HepG2 (cell line): ENCODE results near the gene RGS14. TPM values are rescaled to one million over a fixed set of nuclear protein-coding genes. Genes with fewer than 3 reads are reported as not detected.

Experiments used
- ATAC-seq: fragments of 200-7000 bp; cut with Tn5 transposase; 3 replicates; pipeline ENCODE4 v1.9.1; 2020; ENCODE audit warnings: mild to moderate bottlenecking, moderate library complexity
- BruUV-seq: library from RNA; stranded (reverse); fragments of 400-500 nt; replicated peaks from 2 replicates; lab custom pipeline; 2021; lab: Mats Ljungman, UMichigan
- CTCF ChIA-PET: fragments of 300-600 bp; formaldehyde crosslinking; extraction: SDS; loops from one replicate; lab custom pipeline; 2021; ENCODE audit warnings: low total read pairs, inconsistent platforms, low intra/inter-chr PET ratio; lab: Yijun Ruan, JAX
- POLR2A ChIA-PET: fragments of 350-600 bp; sonication (Branson Sonifier 250); formaldehyde crosslinking; loops from one replicate; lab custom pipeline; 2020; ENCODE audit warnings: antibody characterized with exemption, inconsistent platforms; lab: Yijun Ruan, JAX
- DNase-seq: peaks from one replicate; pipeline ENCODE4 v3.0.0-alpha.2; 2015; ENCODE audit warnings: low spot score
- FAIRE-seq: peaks from 3 replicates; lab custom pipeline; 2011; peaks lifted over from hg19 to GRCh38; lab: Jason Lieb, UNC
- H2AFZ ChIP-seq: one replicate; pipeline ENCODE4 v1.6.1; 2011; ENCODE audit warnings: low read length, inconsistent platforms
- H3K27ac ChIP-seq: fragments of 300-600 bp; 3 replicates; pipeline ENCODE4 v1.8.0; 2011; ENCODE audit warnings: mixed run types, mild to moderate bottlenecking, mixed read lengths, low read length, inconsistent platforms; ENCODE audit not compliant: insufficient read depth; ENCODE audit errors: extremely low read length
- H3K27me3 ChIP-seq, 2 experiments: fragments of 200-600 bp in 1 of 2; 2 replicates in 1 of 2; 3 replicates in 1 of 2; pipeline versions ENCODE4 v1.6.0 to v1.8.0; 2011; ENCODE audit warnings: low read length in 2 of 2, mild to moderate bottlenecking in 2 of 2, moderate library complexity in 2 of 2, inconsistent platforms in 1 of 2; ENCODE audit not compliant: insufficient read depth in 2 of 2, control insufficient read depth in 1 of 2
- H3K36me3 ChIP-seq, 2 experiments: fragments of 200-600 bp in 1 of 2; replicated peaks in 1 of 2; 2 replicates in 1 of 2; 3 replicates in 1 of 2; pipeline versions ENCODE4 v1.5.1 to v1.8.0; 2011; ENCODE audit warnings: low read length in 2 of 2, inconsistent platforms in 1 of 2; ENCODE audit not compliant: insufficient read depth in 2 of 2, control insufficient read depth in 1 of 2
- H3K4me1 ChIP-seq: 2 replicates; pipeline ENCODE4 v1.5.1; 2012; ENCODE audit warnings: low read length, inconsistent platforms; ENCODE audit not compliant: insufficient read depth
- H3K4me2 ChIP-seq: 2 replicates; pipeline ENCODE4 v1.6.0; 2011; ENCODE audit warnings: low read depth, low read length, inconsistent platforms
- H3K4me3 ChIP-seq, 3 experiments: fragments of 200-600 bp in 1 of 3; sonication (generic), shearing (Covaris generic) in 1 of 3; replicated peaks in 1 of 3; 2 replicates each; pipeline ENCODE4 v1.5.1; 2011 to 2016; ENCODE audit warnings: low read length in 3 of 3, inconsistent platforms in 2 of 3, low read depth in 2 of 3, mild to moderate bottlenecking in 2 of 3, control low read depth in 1 of 3, mixed read lengths in 1 of 3; ENCODE audit not compliant: insufficient read depth in 1 of 3
- H3K79me2 ChIP-seq: one replicate; pipeline ENCODE4 v1.6.1; 2011; ENCODE audit warnings: low read length, inconsistent platforms; ENCODE audit not compliant: insufficient read depth
- H3K9ac ChIP-seq: 2 replicates; pipeline ENCODE4 v1.6.0; 2011; ENCODE audit warnings: mild to moderate bottlenecking, low read depth, low read length, inconsistent platforms; ENCODE audit not compliant: insufficient read depth
- H3K9me3 ChIP-seq: 2 replicates; pipeline ENCODE4 v1.5.1; 2012; ENCODE audit warnings: mild to moderate bottlenecking, low read length
- H4K20me1 ChIP-seq: 2 replicates; pipeline ENCODE4 v1.6.0; 2011; ENCODE audit warnings: inconsistent platforms, mild to moderate bottlenecking, low read length, moderate library complexity; ENCODE audit not compliant: insufficient read depth
- ADNP ChIP-seq: sonication (generic); formaldehyde crosslinking; IDR thresholded peaks from 2 replicates; pipeline ENCODE4 v1.4.0; 2020; ENCODE audit warnings: missing genetic modification reagents
- ARNTL ChIP-seq: sonication (generic); formaldehyde crosslinking; IDR thresholded peaks from 2 replicates; pipeline ENCODE4 v1.4.0; 2020; ENCODE audit warnings: mild to moderate bottlenecking, missing genetic modification reagents
- MAF1 ChIP-seq: sonication (generic); formaldehyde crosslinking; IDR thresholded peaks from 2 replicates; pipeline ENCODE4 v1.5.0; 2020; ENCODE audit warnings: missing genetic modification reagents, borderline replicate concordance
- MED13 ChIP-seq: sonication (generic); formaldehyde crosslinking; IDR thresholded peaks from 2 replicates; pipeline ENCODE4 v1.5.0; 2020; ENCODE audit warnings: missing genetic modification reagents
- MIER2 ChIP-seq: IDR thresholded peaks from 2 replicates; pipeline ENCODE4 v1.6.1; 2016; ENCODE audit warnings: missing biosample characterization, missing genetic modification reagents
- PLSCR1 ChIP-seq: sonication (generic); formaldehyde crosslinking; IDR thresholded peaks from 2 replicates; pipeline ENCODE4 v1.5.0; 2020; ENCODE audit warnings: missing genetic modification reagents, mild to moderate bottlenecking, borderline replicate concordance
- TCF7L2 ChIP-seq: IDR thresholded peaks from 2 replicates; pipeline ENCODE4 v1.6.1; 2011; ENCODE audit warnings: mild to moderate bottlenecking, low read depth, low read length, moderate library complexity
- ZNF232 ChIP-seq: sonication (generic); formaldehyde crosslinking; IDR thresholded peaks from 2 replicates; pipeline ENCODE4 v1.4.0; 2020; ENCODE audit warnings: missing genetic modification reagents, borderline replicate concordance
- ZNF24 ChIP-seq: fragments of 450-650 bp; IDR thresholded peaks from 2 replicates; pipeline ENCODE4 v1.6.1; 2017; ENCODE audit warnings: antibody characterized with exemption, mild to moderate bottlenecking
- ZNF251 ChIP-seq: sonication (generic); formaldehyde crosslinking; IDR thresholded peaks from 2 replicates; pipeline ENCODE4 v1.9.0; 2021; ENCODE audit warnings: mild to moderate bottlenecking, missing genetic modification reagents
- ZNF329 ChIP-seq: sonication (generic); formaldehyde crosslinking; IDR thresholded peaks from 2 replicates; pipeline ENCODE4 v1.9.0; 2021; ENCODE audit warnings: low read depth, mild to moderate bottlenecking, missing genetic modification reagents
- ZNF430 ChIP-seq: sonication (generic); formaldehyde crosslinking; IDR thresholded peaks from 2 replicates; pipeline ENCODE4 v1.9.0; 2021; ENCODE audit warnings: mild to moderate bottlenecking, missing genetic modification reagents
- ZNF577 ChIP-seq: sonication (generic); formaldehyde crosslinking; IDR thresholded peaks from 2 replicates; pipeline ENCODE4 v1.4.0; 2020; ENCODE audit warnings: mild to moderate bottlenecking, low read depth, missing genetic modification reagents, borderline replicate concordance
- ZSCAN12 ChIP-seq: sonication (generic); formaldehyde crosslinking; IDR thresholded peaks from 2 replicates; pipeline ENCODE4 v1.9.0; 2021; ENCODE audit warnings: mild to moderate bottlenecking, missing genetic modification reagents
- ZZZ3 ChIP-seq: sonication (generic); formaldehyde crosslinking; IDR thresholded peaks from 2 replicates; pipeline ENCODE4 v1.4.0; 2020; ENCODE audit warnings: missing genetic modification reagents, mild to moderate bottlenecking, borderline replicate concordance
- WGBS: methylation state at CpG from one replicate; pipeline ENCODE4 v1.1.6; 2017; ENCODE audit warnings: low lambda C conversion rate; 5-methylcytosine and 5-hydroxymethylcytosine counted together
- in situ Hi-C: cut with HindIII; loops from 2 replicates; pipeline ENCODE4 v1.10.0; 2017; ENCODE audit warnings: low pct_unique_long_range_greater_than_20kb; ENCODE audit not compliant: extremely low pct_ligation_motif_present
- intact Hi-C: fragments of 100-400 bp; cut with micrococcal nuclease; formaldehyde crosslinking; loops from one replicate; pipeline ENCODE4 v1.10.0; 2022; ENCODE audit not compliant: unreplicated experiment
- polyA plus RNA-seq, 8 experiments: library from polyadenylated mRNA; depleted of rRNA in 3 of 8; stranded (reverse) in 7 of 8; unstranded in 1 of 8; fragments of >200 nt; fragmentation: Illumina TruSeq in 4 of 8; extraction: Trizol in 4 of 8; gene quantifications; 2 replicates each; pipeline versions ENCODE4 v1.2.1 to v1.2.3, GENCODE V29; 2011 to 2016; ENCODE audit warnings: low read depth in 4 of 8, missing spikeins in 1 of 8, mixed read lengths in 1 of 8; ENCODE audit not compliant: insufficient read depth in 1 of 8
- total RNA-seq, 5 experiments: library from RNA; depleted of rRNA; stranded (reverse); fragments of >200 nt; fragmentation: Illumina TruSeq; extraction: Trizol; gene quantifications; 2 replicates each; pipeline ENCODE4 v1.2.3, GENCODE V29; 2016; ENCODE audit warnings: low read depth in 1 of 5
- TF ChIP-seq, protein P1 (sequence below): sonication (generic); formaldehyde crosslinking; IDR thresholded peaks from 2 replicates; pipeline ENCODE4 v1.5.0; 2020; ENCODE audit warnings: missing genetic modification reagents
- TF ChIP-seq, protein P2 (sequence below): sonication (generic); formaldehyde crosslinking; IDR thresholded peaks from 2 replicates; pipeline ENCODE4 v1.5.1; 2020; ENCODE audit warnings: mild to moderate bottlenecking, moderate library complexity, missing genetic modification reagents

The RGS14 gene
- total and polyA plus RNA-seq, 2 of the 13 experiments (the other 11 are each of a cell fraction or from before 2014, with no cell fraction given) = 11.1 to 17.2 TPM

DNA sequence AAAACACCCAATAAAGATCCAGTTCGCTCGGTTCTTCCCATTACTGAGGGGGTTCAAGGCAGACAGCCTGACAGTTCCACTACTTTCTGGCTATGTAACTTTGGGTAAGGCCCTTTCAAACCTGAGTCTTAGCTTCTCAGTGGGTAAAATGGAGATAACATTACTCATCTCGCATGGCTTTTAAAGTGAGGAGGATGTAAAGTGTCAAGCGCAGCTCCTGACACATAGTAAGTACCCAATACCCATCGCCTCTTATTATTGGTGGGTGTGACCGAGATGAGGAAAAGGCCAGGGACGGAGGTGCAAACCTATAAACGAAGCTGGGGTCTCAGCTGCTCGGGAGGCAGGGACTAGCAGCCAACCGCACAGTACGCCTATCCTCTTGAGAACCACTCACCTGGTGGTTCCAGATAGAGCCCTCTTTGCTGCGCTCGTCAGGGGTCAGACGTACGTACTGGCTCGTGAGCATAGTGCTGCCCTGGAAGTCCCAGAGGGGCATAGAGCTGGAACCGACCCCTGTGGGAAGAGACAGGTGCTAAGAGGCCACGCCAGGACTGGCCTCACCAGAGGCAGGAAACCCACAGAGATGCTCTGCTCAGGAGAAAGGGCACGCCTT, 6.8 kb upstream of the RGS14 start (continued):
- TF ChIP-seq ZNF329 (no peak), ZSCAN12 (CRISPR knock-in tag) (no peak)

GRCh38 chr5:177351392-177352329, 6.1 kb upstream of the RGS14 start, which contains the start of gene LMAN2:
Gene LMAN2, minus strand, starts transcription at chr5:177351668. Its CDS starts 21 bp downstream, at chr5:177351647.
- peak within 1 kb of the TSS; percentile 66 for H2AFZ ChIP-seq
- FAIRE-seq (peak; percentile 63), DNase-seq (peak; percentile 91), ATAC-seq (peak; percentile 97)
- in situ Hi-C loops = loop anchor here (25.0 kb wide), 1 partner anchor 814 kb away; the partner anchor contains the start of genes CDHR2 and RNF44
- peaks cover 86% of the 10 kb centered on the region for H3K4me1 ChIP-seq
- H3K4me2 ChIP-seq = peak within 1 kb of the TSS; percentile 94
- peak within 1 kb of the TSS; percentile 94 for H3K27ac ChIP-seq
- H4K20me1 ChIP-seq = no peaks in the 10 kb centered on the region
- H3K79me2 ChIP-seq = peaks cover 43% of the 10 kb centered on the region
- ChIA-PET CTCF (no interaction called here), POLR2A (interaction anchor here (0.8 to 6.8 kb wide), 16 partner anchors 10 to 264 kb away, joined by 3 to 84 read pairs (median 4); partner anchors contain the start of genes GRK6, PRELID1 and RAB24)
- intact Hi-C loops = no loop called here
- TSS peak; percentile 77 for BruUV-seq
- peak within 1 kb of the TSS; percentile 92 to 98 (median 93) for H3K4me3 ChIP-seq
- no peaks in the 10 kb centered on the region for H3K9me3 ChIP-seq
- H3K27me3 ChIP-seq = no peaks in the 10 kb centered on the region; a peak in 1 of 5 replicates
- WGBS = 14% methylated on average over 27 of the region's 55 CpGs
- H3K9ac ChIP-seq = peak within 1 kb of the TSS; percentile 95
- H3K36me3 ChIP-seq = peaks cover 6 to 9% of the 10 kb centered on the region in 2 experiments
- no peak for TF ChIP-seq MED13 (CRISPR knock-in tag)
- no peak for TF ChIP-seq MAF1 (CRISPR knock-in tag)
- no peak for TF ChIP-seq TCF7L2
- TF ChIP-seq ZNF577 (CRISPR knock-in tag) = no peak
- peak; percentile 68; the same call in 1 of the 2 replicates for TF ChIP-seq ZNF430 (CRISPR knock-in tag)
- TF ChIP-seq, protein P1, sequence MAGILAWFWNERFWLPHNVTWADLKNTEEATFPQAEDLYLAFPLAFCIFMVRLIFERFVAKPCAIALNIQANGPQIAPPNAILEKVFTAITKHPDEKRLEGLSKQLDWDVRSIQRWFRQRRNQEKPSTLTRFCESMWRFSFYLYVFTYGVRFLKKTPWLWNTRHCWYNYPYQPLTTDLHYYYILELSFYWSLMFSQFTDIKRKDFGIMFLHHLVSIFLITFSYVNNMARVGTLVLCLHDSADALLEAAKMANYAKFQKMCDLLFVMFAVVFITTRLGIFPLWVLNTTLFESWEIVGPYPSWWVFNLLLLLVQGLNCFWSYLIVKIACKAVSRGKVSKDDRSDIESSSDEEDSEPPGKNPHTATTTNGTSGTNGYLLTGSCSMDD (CRISPR knock-in tag) = no peak
- no peak for TF ChIP-seq ZZZ3
- no peak for TF ChIP-seq PLSCR1 (CRISPR knock-in tag)
- no peak for TF ChIP-seq MIER2 (CRISPR knock-in tag)
- 0 out of 2 replicates have a peak, but pooled peaks have one; percentile 14 for TF ChIP-seq ZNF24
- TF ChIP-seq ZNF251 (CRISPR knock-in tag) = no peak
- TF ChIP-seq ADNP (CRISPR knock-in tag) = no peak
- TF ChIP-seq ZNF232 (CRISPR knock-in tag) = no peak
- TF ChIP-seq, protein P2, sequence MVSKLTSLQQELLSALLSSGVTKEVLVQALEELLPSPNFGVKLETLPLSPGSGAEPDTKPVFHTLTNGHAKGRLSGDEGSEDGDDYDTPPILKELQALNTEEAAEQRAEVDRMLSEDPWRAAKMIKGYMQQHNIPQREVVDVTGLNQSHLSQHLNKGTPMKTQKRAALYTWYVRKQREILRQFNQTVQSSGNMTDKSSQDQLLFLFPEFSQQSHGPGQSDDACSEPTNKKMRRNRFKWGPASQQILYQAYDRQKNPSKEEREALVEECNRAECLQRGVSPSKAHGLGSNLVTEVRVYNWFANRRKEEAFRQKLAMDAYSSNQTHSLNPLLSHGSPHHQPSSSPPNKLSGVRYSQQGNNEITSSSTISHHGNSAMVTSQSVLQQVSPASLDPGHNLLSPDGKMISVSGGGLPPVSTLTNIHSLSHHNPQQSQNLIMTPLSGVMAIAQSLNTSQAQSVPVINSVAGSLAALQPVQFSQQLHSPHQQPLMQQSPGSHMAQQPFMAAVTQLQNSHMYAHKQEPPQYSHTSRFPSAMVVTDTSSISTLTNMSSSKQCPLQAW (CRISPR knock-in tag) = peak; percentile 91
- TF ChIP-seq ARNTL (CRISPR knock-in tag) = no peak
